Smooth muscle cell (in vitro differentiated cells): Measurements from ENCODE around the gene B3GNT8. TPM values are rescaled to one million over a fixed set of nuclear protein-coding genes. Genes with fewer than 3 reads are reported as not detected.

Experiments used
- DNase-seq: peaks from one replicate; lab custom pipeline; 2025; ENCODE audit not compliant: unreplicated experiment; lab: John Stamatoyannopoulos, UW
- H2AFZ ChIP-seq: fragments of 200-600 bp; sonication (generic); 2 replicates; pipeline ENCODE4 v1.6.0; 2016; ENCODE audit warnings: antibody characterized with exemption, low read depth, mild to moderate bottlenecking
- H3F3A ChIP-seq: fragments of 200-600 bp; sonication (generic); 2 replicates; pipeline ENCODE4 v1.6.0; 2017; ENCODE audit warnings: antibody characterized with exemption, low read depth
- H3K27ac ChIP-seq: fragments of 200-600 bp; sonication (generic); 2 replicates; pipeline ENCODE4 v1.5.1; 2016; ENCODE audit warnings: low read depth, mild to moderate bottlenecking
- H3K27me3 ChIP-seq: fragments of 200-600 bp; sonication (generic); 2 replicates; pipeline ENCODE4 v1.6.1; 2016; ENCODE audit warnings: low read depth, mild to moderate bottlenecking
- H3K36me3 ChIP-seq: fragments of 200-600 bp; sonication (generic); 2 replicates; pipeline ENCODE4 v1.5.1; 2016; ENCODE audit warnings: low read depth
- H3K4me1 ChIP-seq: fragments of 200-600 bp; sonication (generic); 2 replicates; pipeline ENCODE4 v1.5.1; 2016; ENCODE audit warnings: low read depth
- H3K4me2 ChIP-seq: fragments of 200-600 bp; sonication (generic); 2 replicates; pipeline ENCODE4 v1.6.0; 2016; ENCODE audit warnings: mild to moderate bottlenecking
- H3K4me3 ChIP-seq: fragments of 200-600 bp; sonication (generic); 2 replicates; pipeline ENCODE4 v1.5.1; 2016; ENCODE audit warnings: mild to moderate bottlenecking
- H3K79me2 ChIP-seq: fragments of 200-600 bp; sonication (generic); 2 replicates; pipeline ENCODE4 v1.6.0; 2016; ENCODE audit warnings: low read depth, mild to moderate bottlenecking
- H3K9ac ChIP-seq: fragments of 200-600 bp; sonication (generic); 2 replicates; pipeline ENCODE4 v1.6.0; 2016; ENCODE audit warnings: low read depth
- H3K9me3 ChIP-seq: fragments of 200-600 bp; sonication (generic); replicated peaks from 2 replicates; pipeline ENCODE4 v1.5.1; 2016; ENCODE audit warnings: low read depth
- H4K20me1 ChIP-seq: fragments of 200-600 bp; sonication (generic); 2 replicates; pipeline ENCODE4 v1.6.0; 2016; ENCODE audit warnings: low read depth
- CTCF ChIP-seq: fragments of 200-600 bp; sonication (generic); IDR thresholded peaks from 2 replicates; pipeline ENCODE4 v1.5.1; 2017; ENCODE audit warnings: borderline replicate concordance, mild to moderate bottlenecking, antibody characterized with exemption; ENCODE audit not compliant: insufficient read depth, poor library complexity, severe bottlenecking
- WGBS: methylation state at CpG from one replicate; pipeline ENCODE4 v1.1.7; 2016; ENCODE audit warnings: low lambda C conversion rate; 5-methylcytosine and 5-hydroxymethylcytosine counted together
- polyA plus RNA-seq: library from polyadenylated mRNA; unstranded; fragments of >200 nt; fragmentation: Nextera tagmentation; extraction: Ambion mirVana; gene quantifications from 2 replicates; pipeline ENCODE4 v1.2.1, GENCODE V29; 2016
- total RNA-seq: library from RNA; depleted of rRNA; stranded (reverse); fragments of >200 nt; gene quantifications from 2 replicates; pipeline ENCODE4 v1.2.3, GENCODE V29; 2014

Gene B3GNT8
- total and polyA plus RNA-seq, 2 experiments from 2014 or later, result 0.85 to 1.7 TPM

DNA sequence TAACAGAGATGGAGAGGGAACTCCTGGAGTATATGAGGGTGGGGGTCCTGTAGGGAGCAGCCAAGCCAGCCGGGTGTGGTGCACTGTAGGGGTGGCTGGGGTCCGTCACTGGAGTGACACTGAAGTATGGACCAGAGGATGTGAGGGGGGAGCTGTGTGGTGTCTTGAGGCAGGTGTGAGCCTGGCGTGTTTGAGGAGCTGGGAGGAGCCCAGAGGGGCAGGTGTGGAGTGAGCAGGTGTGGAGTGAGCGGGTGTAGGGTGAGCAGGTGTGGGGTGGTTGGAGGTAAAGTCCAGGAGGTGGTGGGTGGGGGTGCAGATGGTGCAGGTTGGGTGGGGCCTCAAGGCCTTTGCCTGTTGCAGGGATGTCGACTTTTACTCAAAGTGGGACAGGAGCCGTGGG is 5.9 kb downstream of the B3GNT8 start:
- Histone ChIP-seq H3F3A (no peaks in the 10 kb centered on the region), H3K4me2 (no peak overlapping the region), H3K27ac (no peak overlapping the region), H3K4me1 (no peaks in the 10 kb centered on the region), H3K27me3 (no peaks in the 10 kb centered on the region), H3K4me3 (no peak overlapping the region), H3K9me3 (no peaks in the 10 kb centered on the region), H3K9ac (no peak overlapping the region), H2AFZ (no peak overlapping the region), H3K79me2 (no peaks in the 10 kb centered on the region), H4K20me1 (no peaks in the 10 kb centered on the region), H3K36me3 (no peaks in the 10 kb centered on the region)
- no peak for TF ChIP-seq CTCF
- no peak for DNase-seq
- 95% methylated on average over 6 of the region's 6 CpGs for WGBS

DNA sequence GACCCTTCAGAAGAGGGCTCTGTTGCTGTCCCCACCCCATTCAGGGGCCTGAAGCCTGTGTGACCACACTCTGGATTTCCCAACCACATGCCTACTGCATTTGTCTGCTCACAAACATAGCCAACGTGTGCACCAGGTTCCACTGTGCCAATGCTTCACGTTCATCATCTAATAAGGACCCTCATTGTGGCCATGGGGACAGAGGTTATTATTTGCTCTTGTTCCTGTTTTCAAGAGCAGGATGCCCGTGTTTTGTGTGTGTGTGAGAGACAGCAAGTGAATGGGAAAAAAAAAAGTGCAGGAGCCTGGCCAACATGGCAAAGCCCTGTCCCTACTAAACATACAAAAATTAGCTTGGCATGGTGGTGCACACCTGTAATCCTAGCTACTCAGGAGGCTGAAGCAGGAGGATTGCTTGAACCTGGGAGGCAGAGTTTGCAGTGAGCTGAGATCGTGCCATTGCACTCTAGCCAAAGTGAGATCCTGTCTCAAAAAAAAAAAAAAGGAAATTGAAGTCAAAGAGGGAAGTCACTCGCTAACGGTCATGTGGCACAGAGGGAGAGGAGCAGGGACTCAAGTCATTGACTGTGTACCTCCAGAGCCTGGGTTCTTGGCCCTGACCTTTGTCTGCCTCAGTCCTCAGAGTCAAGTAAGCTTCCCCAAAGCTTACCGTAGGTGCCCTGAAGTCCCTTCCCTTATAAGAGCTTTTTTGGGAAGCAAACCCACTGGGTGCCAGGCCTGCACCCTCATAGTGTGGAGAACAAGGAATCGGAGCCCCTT is 6.9 kb downstream of the B3GNT8 start:
- Histone ChIP-seq H3K4me1 (no peaks in the 10 kb centered on the region), H3K4me2 (no peak overlapping the region), H3K9ac (no peak overlapping the region), H3F3A (no peaks in the 10 kb centered on the region), H3K36me3 (no peaks in the 10 kb centered on the region), H3K27me3 (no peaks in the 10 kb centered on the region), H3K4me3 (no peak overlapping the region), H3K9me3 (no peaks in the 10 kb centered on the region), H4K20me1 (no peaks in the 10 kb centered on the region), H3K27ac (no peak overlapping the region), H3K79me2 (no peaks in the 10 kb centered on the region), H2AFZ (no peak overlapping the region)
- DNase-seq, result no peak
- TF ChIP-seq CTCF, result no peak
- 96% methylated on average over 8 of the region's 8 CpGs for WGBS

GRCh38 chr19:41416194-41416674 is 10.9 kb downstream of the B3GNT8 start:
- no peak overlapping the region for H3K4me3 ChIP-seq
- WGBS, result 94% methylated on average over 12 of the region's 12 CpGs
- no peaks in the 10 kb centered on the region for H3K27me3 ChIP-seq
- no peak overlapping the region for H3K27ac ChIP-seq
- no peaks in the 10 kb centered on the region for H3K36me3 ChIP-seq
- no peak overlapping the region for H3K4me2 ChIP-seq
- H3F3A ChIP-seq, result no peaks in the 10 kb centered on the region
- no peaks in the 10 kb centered on the region for H3K79me2 ChIP-seq
- no peak overlapping the region for H2AFZ ChIP-seq
- DNase-seq, result no peak
- no peaks in the 10 kb centered on the region for H4K20me1 ChIP-seq
- no peak overlapping the region for H3K9ac ChIP-seq
- no peaks in the 10 kb centered on the region for H3K4me1 ChIP-seq
- TF ChIP-seq CTCF, result no peak
- H3K9me3 ChIP-seq, result no peaks in the 10 kb centered on the region

GRCh38 chr19:41415154-41415571 is 12.0 kb downstream of the B3GNT8 start:
- Histone ChIP-seq H3K79me2 (no peaks in the 10 kb centered on the region), H3K36me3 (no peaks in the 10 kb centered on the region), H3K9me3 (no peaks in the 10 kb centered on the region), H3K4me2 (no peak overlapping the region), H3K4me1 (no peaks in the 10 kb centered on the region), H3F3A (no peaks in the 10 kb centered on the region), H3K4me3 (no peak overlapping the region), H3K27ac (no peak overlapping the region), H2AFZ (no peak overlapping the region), H4K20me1 (no peaks in the 10 kb centered on the region), H3K27me3 (no peaks in the 10 kb centered on the region), H3K9ac (no peak overlapping the region)
- DNase-seq, result no peak
- no peak for TF ChIP-seq CTCF
- 97% methylated on average over 9 of the region's 9 CpGs for WGBS
